Embryonic facial prominence (tissue), 1 donor: ENCODE measurements around the gene COL4A3.
"Not testable (repeated sequence)": the region's sequence is repeated elsewhere in the genome, so short reads cannot be mapped to it uniquely, and the experiment has no call there.

Experiments
- DNase-seq: peaks from one replicate; pipeline ENCODE4 v3.0.0-alpha.2; 2016; ENCODE audit errors: extremely low spot score

COL4A3 gene

DNA sequence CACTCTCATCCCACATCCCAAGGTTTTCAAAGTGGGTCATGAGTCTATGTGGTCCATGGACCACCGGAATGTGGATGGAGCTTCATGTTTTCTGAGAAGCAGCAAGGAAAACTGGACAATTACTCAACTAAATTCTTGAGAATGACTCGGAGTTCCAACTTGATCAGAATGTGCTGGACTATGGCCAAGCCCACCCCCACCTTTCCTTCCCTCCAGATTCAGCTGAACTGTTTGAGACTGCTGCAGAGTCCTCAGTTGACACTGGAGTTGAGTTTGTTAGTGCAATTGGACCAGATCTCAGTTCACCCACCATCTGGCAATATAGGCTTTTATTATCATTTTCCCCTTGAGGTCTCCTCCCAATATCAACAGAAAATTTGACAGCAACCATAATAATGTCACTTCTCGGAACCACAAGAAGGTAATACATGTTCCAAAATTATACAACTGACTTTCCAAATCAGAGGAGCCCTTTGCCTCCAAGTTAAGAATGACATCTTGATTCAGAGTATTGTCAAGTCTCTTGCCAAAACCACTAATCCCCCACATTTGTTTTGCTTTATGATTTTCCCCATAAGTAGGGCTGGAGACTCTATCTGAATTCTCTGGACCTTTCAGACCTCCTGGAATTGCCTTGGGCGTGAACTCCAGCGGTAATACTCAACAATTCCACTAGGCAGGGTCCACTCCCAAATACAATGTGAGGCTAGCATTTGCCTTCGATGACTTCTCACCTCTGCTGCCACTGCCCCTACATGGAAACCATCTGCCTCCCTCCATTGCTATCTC lies 9.2 kb upstream of the COL4A3 start:
- DNase-seq, result no peak

DNA sequence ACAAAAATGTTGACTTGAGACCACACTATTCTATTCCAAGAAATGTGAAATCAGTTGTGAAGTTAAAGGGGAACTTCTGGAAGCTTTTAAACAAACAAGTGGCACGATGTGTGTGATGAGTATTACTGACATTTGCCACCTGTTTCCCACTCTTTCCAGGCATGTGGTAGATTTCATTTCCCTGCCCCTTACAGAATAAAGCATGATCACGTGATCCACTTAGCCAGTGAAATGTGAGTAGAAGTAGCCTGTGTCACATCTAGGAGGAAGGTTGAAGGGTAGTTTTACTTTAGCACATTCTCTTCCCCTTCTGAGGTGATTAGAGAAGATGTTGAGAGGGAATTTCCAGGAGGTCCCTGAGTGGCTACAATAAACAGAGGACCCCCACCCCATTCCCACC lies 4.3 kb upstream of the COL4A3 start:
- DNase-seq, result no peak

DNA sequence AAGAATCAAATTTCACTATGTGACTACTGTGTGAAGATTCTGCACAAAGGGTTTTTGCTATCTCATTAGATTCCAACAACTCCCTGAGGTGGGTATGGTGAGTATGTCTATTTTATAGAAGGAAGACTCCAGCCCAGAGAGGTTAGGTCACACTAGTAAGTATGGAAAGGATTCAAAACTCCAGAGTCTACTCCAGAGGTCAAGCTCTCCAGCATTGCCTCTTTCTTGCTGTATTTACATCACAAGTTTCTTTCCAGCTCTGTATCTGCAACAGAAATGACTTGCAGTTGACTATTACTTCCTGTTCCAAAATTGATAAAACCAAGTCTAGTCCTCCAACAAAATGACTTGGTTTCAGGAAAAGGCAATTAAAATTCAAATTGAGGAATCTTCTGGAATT lies 2.5 kb upstream of the COL4A3 start:
- no peak for DNase-seq

DNA sequence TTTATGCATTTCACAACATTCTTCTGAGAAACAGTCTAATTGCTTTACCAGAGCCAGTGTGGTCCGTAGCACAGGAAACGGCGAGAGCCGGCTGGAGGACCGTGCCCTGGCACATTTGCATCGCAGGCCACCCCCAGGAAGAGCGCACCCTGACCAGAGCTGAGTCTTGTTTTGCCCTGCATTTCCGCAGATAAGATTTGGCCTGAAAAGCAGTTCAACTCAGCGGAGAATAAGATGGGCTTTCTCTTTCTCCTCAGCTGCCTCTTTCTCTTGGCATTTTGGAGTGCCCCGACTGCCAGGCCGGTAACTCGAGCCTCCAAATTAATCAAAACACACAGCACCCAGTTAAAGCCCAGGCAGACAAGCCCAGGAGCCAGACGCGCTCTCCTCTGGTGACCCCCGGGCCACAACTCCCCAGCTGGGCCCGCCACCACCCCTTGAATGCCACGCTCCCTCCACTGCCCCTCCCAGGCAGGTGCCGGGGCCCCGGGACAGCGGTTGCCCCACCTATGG lies 883 bp upstream of the COL4A3 start:
- no peak for DNase-seq

DNA sequence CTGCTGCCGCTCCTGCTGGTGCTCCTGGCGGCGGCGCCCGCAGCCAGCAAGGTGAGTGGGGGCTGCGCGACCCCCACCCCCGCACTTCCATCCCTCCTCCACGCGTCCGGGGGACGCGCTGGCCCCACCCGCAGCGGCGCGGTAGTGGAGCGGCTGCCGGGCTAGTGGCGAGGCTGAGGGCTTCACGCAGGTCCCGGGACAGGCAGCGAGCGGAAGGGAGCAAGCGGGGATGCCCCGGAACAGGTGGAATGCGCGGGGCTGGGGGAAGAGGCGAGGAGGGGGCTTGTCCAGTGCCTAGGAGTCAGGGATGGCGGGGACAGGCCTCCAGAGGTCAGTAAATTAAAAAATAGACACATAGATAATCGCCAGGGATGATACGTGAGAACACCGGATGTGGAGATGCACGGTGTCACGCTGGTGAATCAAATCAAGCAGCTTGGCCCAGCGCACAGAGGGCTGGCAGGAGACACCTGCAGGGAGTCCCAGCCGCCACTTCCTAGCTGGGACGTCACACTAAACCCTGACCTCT lies 403 bp downstream of the COL4A3 start:
- no peak for DNase-seq

DNA sequence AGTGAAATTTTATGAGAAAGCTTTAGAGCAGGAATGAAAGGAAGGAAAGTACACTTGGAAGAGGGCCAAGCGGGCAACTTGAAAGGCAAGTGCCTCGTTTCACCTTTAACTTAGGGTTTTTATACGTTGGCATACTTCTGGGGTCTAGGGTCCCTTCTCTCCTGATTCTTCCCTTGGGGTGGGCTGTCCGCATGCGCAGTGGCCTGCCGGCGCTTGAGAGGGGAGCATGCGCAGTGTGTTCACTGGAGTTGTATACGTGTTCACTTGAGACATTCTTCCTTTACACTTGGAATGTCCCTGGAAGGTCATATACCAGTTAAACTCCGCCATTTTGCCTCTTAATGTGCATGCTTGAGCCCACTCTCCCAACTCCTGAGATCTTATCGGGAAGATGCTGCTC lies 7.4 kb downstream of the COL4A3 start:
- not testable (repeated sequence) for DNase-seq

DNA sequence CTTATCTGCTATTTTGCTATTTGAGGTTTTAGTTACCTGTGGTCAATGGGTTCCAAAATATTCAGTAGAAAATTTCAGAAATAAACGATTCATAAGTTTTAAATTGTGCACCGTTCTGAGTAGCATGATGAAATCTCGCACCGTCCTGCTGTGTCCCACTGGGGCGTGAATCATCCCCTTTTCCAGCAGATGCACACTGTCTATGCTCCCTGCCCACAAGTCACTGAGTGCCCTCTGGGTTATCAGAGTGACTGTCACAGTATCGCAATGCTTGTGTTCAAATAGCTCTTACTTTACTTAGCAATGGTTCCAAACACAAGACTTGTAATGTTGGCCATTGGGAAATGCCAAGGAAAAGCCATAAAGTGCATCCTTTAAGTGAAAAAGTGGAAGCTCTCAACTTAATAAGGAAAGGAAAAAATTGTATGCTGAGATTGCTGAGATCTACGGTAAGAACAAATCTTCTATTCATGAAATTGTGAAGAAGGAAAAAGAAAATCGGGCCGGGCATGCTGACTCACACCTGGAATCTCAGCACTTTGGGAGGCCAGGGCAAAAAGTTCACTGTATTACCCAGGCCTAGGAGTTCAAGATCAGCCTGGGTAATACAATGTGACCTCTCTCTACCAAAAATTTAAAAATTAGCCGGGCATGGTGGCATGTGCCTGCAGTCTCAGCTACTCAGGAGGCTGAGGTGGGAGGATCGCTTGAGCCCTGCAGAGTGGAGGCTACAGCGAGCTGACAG lies 13.3 kb downstream of the COL4A3 start:
- no peak for DNase-seq

DNA sequence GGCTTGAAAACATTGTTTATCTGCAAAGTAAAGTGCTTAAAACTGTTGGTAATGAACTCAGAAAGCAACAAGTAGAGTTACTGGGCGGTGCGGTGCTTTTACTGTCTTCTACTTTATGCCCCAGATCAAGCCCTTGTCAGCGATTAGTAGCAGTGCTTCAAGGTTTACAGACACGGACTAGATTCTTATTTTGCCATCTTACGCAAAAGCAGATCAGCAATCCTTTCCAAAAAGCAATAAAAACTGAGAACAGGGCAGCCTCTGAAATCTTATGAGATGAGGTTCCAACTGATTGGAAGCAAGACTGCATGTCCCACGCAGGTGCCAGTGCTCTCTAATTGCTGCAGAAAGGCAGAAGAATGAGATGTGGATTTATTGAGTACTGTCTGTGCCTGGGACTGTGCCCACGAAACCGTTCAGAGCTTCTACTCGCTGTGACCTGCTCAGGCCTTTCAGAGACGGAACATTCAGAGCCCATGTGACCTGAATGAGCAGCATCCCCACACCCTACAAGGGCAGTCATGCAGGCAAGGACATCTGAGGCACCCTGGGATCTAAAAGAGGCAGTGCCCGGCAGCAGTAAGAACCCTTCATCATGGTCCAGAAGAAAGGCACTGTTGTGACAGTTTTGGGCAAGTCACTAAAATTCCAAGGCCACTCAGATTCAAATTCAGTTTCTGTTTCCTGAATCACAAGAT lies 15.7 kb downstream of the COL4A3 start:
- no peak for DNase-seq

DNA sequence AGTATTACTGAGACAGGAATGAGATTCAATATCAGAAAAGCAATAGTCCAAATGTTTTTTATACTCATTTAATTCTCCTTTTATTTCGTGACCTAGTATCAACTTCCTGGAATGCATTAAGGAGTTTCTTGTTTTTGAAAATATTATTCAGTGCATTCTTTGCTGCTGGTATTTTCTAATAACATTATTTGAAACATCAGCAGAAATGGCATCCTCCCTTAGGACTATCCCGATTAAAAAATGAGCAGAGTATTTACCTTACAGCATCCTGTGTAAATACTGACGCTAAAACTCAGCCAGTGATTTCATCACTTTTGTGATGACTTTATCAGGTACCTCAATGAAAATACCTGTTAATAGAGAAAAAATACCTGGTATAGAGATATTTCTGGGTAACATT lies 16.3 kb downstream of the COL4A3 start:
- DNase-seq, result no peak

DNA sequence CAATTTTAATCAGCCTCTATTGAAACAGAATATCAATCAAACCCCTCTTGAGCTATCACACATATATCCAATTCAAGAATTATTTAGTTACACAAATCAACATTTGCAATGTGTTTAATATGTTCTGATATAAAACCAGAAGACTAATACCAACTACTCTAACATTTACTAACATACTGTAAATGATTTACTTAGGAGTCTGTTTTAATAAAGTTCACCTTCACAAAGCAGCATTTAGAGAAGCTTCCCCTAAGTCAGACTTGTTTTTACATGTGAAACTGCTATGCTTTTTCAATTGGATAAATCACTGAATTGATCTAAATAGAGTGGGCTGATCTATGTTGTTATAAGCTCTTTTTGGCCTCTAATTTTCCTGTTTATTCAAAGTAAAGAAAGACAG lies 18.3 kb downstream of the COL4A3 start:
- no peak for DNase-seq

DNA sequence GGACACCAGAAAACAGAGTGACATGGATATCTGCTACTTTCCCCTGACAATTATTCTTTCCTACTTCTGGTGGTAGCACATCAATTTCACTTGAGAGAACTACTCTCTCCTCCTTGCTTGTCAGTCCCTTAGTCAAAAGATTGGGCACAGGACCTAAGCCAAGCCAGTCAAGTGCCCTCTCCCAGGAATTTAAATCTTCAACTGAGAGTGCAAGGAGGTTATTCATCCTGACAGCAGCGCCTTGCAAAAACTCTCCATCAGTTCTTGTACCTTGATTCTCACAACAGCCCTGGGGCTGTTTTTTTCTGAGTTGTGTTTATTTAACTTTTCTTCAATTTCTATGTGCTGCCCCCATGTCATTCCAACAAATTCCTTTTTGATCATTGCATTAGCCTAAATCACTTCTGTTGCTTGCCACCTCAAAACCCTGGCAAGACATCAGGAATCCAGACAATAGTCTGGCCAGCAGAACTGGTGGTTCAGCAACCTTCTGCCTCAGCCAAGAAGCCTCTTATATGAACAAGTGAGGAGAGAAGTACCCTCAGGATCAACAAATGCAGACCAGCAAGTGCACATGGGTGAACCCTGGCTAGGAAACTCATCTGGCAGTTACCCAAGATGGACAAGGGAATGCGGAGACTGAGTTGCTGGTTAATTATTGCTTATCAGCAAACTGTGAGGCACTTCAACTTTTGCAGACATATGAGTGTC lies 19.4 kb downstream of the COL4A3 start:
- no peak for DNase-seq

DNA sequence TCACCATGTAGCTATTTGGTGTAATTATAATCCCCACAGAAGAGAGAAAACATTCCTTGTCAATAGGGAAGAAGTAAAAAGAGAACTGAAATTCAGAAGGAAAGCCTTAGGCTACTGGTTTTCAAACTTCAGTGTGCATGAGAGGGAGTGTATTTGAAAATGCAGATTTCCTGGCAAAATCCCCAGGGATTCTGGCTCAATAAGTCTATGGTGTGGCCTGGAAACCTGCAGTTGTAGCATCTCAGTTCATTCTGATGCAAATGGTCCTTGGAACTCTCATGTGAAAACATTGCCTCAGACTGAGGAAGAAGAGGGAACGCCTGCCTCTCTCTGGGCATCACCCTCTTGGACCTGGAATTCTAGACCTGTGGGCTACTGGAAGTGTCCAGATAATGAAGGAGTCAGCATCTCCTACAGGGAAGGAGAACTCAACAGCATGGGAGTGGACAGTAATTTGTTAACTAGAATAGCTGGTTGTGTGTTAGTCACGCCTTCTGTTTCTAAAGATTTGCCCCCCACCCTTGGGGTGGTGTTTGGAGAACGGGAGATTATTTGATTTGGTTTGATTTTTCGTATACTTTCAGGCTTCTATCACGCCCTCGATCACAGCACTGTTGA lies 21.3 kb downstream of the COL4A3 start:
- DNase-seq, result no peak

DNA sequence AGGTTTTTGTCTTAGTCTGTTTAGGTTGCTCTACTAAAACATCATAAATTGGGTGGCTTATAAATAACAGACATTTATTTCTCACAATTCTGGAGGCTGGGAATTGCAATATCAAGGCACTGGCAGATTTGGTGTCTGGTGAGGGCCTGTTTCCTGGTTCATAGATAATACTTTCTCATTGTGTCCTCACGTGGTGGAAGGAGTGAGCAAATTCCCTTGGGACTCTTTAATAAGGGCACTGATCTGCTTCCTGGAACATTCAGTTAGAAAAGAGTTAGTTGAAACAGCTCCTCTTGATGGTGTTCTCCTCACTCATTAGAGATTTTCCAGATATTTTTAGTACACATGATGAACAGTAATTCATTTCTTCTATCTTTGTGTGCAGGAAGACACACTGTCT lies 22.3 kb downstream of the COL4A3 start:
- DNase-seq, result no peak

DNA sequence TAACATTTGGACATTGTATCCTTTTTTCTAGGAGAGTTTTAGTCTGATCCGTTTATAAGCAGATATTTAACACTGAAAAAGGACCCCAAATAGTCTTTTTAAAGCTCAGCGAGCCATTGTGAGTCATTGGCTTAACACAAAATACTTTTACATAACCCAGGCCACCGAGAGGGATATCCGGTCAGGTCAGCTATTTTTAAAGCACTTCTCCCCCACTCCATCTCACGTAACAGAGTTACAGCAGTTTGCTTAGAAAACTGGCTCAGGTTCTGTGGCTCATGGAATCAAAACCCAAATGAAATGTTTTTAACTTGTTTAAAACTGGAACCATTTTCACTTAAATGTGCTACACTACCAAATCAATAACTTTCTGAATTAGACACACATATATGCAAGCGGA lies 23.9 kb downstream of the COL4A3 start:
- DNase-seq, result no peak

DNA sequence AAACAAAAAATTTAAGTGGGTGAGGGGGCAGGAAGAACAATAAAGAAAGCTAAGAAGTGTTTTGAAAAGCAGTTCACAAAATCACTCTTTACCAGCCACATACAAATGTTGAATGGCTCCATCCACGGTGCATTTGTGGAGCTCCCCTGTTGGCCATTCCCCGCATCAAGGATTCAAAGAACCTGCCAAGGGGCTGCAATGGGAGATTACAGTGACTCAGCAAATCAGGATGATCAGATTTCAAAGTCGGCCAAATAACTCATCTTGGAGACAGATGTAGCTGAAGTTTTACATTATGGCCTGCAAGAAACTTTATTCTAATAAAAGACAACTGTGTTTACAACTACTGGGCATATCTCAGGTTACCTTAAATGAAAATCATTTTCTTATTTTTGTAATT lies 26.9 kb downstream of the COL4A3 start:
- DNase-seq, result no peak

DNA sequence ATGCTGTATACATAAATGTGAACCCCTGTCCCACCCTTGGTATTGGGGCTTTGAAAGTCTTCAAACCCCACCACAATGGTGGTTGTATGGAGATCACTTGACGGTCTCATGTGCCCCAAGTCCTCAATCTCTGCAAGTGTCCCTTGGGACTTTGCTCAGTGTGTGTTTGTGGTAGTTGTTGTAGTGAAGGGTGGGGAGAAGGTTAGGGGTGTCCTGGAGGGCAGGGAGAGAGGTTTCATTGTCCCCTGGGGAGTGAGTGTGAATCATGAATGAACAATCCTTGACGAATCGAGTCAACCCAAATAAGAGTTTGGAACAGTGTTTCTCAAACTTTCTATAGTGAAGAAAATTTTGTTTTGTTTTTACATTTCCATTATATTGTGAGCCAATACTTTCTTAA lies 28.1 kb downstream of the COL4A3 start:
- DNase-seq, result no peak

DNA sequence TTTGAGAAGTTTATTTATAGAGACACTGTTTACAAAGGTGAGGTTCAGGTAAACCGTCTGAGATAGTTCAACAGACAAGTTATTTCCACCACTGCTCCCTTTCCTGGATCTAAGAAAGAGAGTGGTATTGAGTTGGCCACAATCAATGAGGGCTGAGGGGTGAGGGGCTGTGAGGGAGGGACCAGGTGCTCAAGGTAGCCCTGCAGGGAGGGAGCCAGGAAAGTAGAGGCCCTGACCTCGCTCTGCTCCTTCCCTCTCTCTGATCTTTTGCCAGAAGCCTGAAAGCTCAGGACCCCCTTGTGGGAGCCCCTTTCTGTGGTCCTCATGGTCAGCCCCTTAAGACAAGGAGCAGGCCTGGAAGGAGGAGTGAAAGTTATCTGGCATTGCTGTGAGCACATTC lies 29.8 kb downstream of the COL4A3 start:
- DNase-seq, result no peak

DNA sequence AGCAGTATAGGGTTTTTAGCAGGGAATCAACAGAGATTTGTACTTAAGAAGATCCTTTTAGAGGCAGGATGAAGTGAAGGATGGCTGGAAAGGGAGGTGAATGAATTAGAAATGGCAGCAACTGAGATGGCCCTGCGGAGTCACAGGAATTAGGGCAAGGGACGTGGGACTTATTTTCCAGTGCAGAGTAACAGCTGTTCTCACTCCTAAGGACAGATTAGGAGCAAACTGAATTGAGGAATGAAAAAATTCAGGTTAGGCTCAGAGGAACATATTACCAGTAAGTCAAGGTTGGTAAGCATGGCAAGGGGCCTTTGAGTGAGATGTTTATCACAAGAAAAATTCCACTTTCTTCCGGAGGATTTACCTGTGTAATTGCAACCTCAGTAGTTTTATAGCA lies 34.4 kb downstream of the COL4A3 start:
- DNase-seq, result no peak

DNA sequence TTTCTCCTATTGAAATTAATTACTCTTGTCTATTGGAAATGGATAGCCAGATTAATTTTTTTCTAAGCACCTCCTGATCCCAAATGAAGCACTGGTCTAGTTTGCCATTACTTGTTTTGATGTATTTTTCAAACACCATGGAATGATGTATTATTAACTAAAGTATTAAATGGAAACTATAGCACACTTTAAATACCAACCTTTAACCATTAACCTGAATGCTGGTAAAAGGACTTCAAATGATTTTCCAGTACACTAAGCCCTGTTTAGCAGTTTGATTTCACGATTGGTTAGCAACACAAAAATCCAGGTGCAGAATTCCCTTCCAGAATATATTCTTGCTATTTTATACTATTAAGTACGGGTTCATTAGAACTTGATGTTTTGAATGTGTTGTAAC lies 37.3 kb downstream of the COL4A3 start:
- no peak for DNase-seq

DNA sequence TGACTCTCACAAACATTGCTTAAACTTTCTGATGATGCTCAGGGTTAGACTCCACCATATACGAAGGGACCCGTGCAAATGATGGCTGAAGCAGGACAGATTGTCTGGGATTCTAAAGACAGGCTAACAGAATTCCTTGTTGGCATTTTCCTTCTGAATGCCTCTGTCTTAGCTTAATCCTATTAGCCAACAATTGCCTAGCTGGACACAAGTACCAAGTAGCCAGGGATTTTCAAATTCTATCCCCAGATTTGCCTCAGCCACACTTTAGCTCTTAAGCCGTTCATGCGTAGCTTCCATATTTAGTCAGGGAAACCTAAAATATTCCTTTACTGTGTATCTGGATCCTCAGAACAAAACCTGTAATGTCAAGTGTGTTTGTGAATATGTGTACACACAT lies 40.0 kb downstream of the COL4A3 start:
- no peak for DNase-seq

DNA sequence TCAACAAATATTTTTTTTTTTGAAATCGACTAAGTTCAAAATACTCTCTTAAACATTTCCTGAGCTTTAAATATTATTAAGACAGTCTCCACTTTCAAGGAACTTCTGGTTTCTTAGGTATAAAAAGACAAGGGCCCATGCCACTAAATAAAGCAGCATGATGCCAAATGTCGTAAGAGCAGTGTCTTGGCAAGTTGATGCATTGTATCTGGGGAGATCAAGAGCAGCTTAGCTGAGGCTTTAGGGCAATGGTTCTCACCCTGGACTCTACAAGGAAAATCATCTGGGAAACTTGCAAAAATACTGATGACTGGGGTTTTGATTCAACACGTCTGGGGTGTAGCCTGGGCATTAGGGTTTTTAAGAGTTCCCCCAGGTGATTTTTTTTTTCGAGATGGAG lies 41.3 kb downstream of the COL4A3 start:
- no peak for DNase-seq
